ENCODE results near the gene ATAD3B. TPM values are rescaled to one million over a fixed set of nuclear protein-coding genes. Genes with fewer than 3 reads are reported as not detected.
"Not testable (repeated sequence)": the region's sequence is repeated elsewhere in the genome, so short reads cannot be mapped to it uniquely, and the experiment has no call there.

Gene ATAD3B
- total and polyA plus RNA-seq, 5 donors: 5.6 to 11.4 (median 8.3) TPM

DNA sequence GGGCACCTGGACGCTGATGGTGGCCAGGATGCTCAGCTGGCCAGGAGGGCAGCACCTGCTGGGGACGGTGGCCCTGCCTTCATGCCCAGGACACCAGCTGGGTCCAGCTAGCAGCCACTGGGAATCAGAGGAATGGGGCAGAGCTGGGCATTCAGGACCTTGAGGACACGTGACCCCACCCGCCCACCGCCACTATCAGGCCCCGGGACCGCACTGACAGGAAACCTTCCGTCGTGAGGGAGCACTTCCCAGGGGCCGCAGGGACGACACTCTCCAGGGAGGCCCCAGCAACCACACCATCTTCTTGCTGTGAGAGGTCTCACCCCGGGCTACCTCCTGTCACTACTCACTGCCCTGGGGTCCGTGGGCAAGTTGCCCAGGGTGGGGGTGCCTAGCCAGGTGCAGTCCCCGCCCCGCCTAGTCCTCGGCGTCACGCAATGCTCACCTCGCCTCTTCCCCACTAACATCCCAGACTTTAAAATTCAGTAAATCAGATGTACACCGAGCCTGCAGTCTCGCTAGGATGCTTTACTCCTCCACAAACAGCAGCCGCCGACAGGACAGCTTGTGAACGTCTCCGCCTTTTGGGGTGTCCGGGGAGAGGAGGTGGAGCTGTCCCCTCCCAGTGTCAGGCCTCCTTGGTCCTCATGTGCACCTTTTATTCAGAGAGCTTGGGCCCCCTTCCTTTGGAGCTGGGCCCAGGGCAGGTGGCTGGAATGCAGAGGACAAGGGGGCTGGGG is 31.1 kb upstream of the ATAD3B start:
- Histone ChIP-seq H3K27me3 (ENCODE audit: control insufficient read depth, insufficient read depth) (no peaks in the 10 kb centered on the region), H3K4me3 (ENCODE audit: low read length) (no peak overlapping the region), H3K9me3 (ENCODE audit: control insufficient read depth, low read length) (no peaks in the 10 kb centered on the region), H3K27ac (ENCODE audit: low read length) (no peak overlapping the region), H3K4me1 (ENCODE audit: control insufficient read depth, insufficient read depth, low read length) (no peaks in the 10 kb centered on the region)
- DNase-seq: peak in 2 of 3 donors; percentile 55 to 71
- intact Hi-C loops (cut with DNase I): loop anchor here in 1 of 4 donors (5.0 kb wide), 1 partner anchor 57 kb away; no protein-coding TSS in a partner anchor
- no peak for ATAC-seq
- whole genome bisulfite sequencing: 72% methylated on average over 26 of the region's 26 CpGs

DNA sequence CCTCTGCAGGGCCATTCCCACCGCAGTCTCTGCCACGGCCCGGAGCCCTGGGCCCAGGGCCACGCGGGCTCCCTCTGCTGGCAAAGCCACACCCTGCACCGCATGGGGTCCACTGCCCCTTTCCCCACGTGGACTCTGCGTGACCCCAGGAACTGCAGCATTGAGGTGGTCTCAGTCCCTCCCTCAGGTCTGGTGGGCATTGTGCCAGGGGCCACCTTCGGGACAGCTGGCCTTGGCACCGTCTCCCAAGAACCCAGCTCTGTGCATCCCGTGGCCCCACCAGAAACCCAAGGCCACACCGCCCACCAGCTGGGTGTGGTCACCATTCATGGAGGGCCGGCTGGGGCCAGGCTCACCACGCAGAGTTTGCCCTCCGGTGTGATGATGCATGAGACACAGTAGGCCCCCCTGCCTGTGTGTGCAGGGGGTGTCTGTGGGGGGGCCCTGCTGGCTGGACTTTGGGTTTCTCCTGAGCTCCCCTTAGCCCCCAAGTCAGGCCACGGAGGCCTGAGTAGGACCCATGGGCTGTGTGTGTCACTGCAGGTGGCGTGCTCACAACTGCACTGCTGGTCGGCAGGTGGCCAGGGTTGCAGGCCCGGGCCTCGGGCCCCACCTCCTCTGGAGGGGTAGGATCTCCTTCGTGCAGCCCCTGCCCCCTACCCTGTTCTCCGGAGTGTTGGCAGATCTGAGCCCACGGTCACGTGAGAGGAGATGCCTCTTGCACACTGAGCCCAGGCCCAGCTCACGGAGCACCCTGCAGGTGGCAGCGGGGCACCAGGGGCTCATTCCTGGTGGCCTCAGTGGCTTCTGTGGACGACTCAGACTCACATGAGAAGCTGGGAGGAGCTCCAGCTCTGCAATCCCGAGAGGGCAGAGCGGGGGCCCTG is 30.3 kb upstream of the ATAD3B start:
- no peaks in the 10 kb centered on the region for H3K9me3 ChIP-seq (ENCODE audit: control insufficient read depth, low read length)
- 43% methylated on average over 29 of the region's 29 CpGs for WGBS
- H3K4me1 ChIP-seq (ENCODE audit: control insufficient read depth, insufficient read depth, low read length): no peaks in the 10 kb centered on the region
- no peaks in the 10 kb centered on the region for H3K27me3 ChIP-seq (ENCODE audit: control insufficient read depth, insufficient read depth)
- ATAC-seq (peak; percentile 73 to 74), DNase-seq (peak; percentile 57 to 87 (median 83))
- intact Hi-C loops (cut with DNase I): loop anchor here in 1 of 4 donors (5.0 kb wide), 1 partner anchor 56 kb away; no protein-coding TSS in a partner anchor
- H3K4me3 ChIP-seq (ENCODE audit: low read length): no peak overlapping the region
- no peak overlapping the region for H3K27ac ChIP-seq (ENCODE audit: low read length)

GRCh38 chr1:1442069-1442770 is 29.3 kb upstream of the ATAD3B start:
- ATAC-seq (peak in 1 of 2 donors; percentile 9), DNase-seq (peak in 2 of 3 donors; percentile 44 to 67)
- Histone ChIP-seq H3K27me3 (ENCODE audit: control insufficient read depth, insufficient read depth) (no peaks in the 10 kb centered on the region), H3K4me3 (ENCODE audit: low read length) (no peak overlapping the region), H3K9me3 (ENCODE audit: control insufficient read depth, low read length) (no peaks in the 10 kb centered on the region), H3K27ac (ENCODE audit: low read length) (no peak overlapping the region), H3K4me1 (ENCODE audit: control insufficient read depth, insufficient read depth, low read length) (no peaks in the 10 kb centered on the region)
- intact Hi-C loops (cut with DNase I): loop anchor here in 1 of 4 donors (5.0 kb wide), 1 partner anchor 55 kb away; no protein-coding TSS in a partner anchor
- WGBS: 81% methylated on average over 32 of the region's 32 CpGs

- WGBS: 90% methylated on average over 19 of the region's 19 CpGs
- intact Hi-C loops (cut with DNase I); ATAC-seq; H3K27me3 ChIP-seq (ENCODE audit: control insufficient read depth, insufficient read depth); H3K27ac ChIP-seq (ENCODE audit: low read length); H3K4me3 ChIP-seq (ENCODE audit: low read length); H3K9me3 ChIP-seq (ENCODE audit: control insufficient read depth, low read length); H3K4me1 ChIP-seq (ENCODE audit: control insufficient read depth, insufficient read depth, low read length): not testable (repeated sequence)
- peak in 1 of 3 donors; percentile 24 for DNase-seq
These were observed 24.9 kb upstream of the ATAD3B start for GRCh38 chr1:1446631-1447030.

GRCh38 chr1:1449099-1449739 is 22.3 kb upstream of the ATAD3B start, which contains the start of gene ATAD3C:
ATAD3C (plus strand) TSS chr1:1449689; CDS start chr1:1450684, 995 bp downstream.
- Histone ChIP-seq H3K27me3 (ENCODE audit: control insufficient read depth, insufficient read depth) (no peaks in the 10 kb centered on the region), H3K27ac (ENCODE audit: low read length) (no peak within 1 kb of the TSS), H3K4me3 (ENCODE audit: low read length) (no peak within 1 kb of the TSS), H3K4me1 (ENCODE audit: control insufficient read depth, insufficient read depth, low read length) (no peaks in the 10 kb centered on the region), H3K9me3 (ENCODE audit: control insufficient read depth, low read length) (no peaks in the 10 kb centered on the region)
- intact Hi-C loops (cut with DNase I): no loop called here
- DNase-seq (no peak), ATAC-seq (no peak)
- WGBS: 77% methylated on average over 6 of the region's 6 CpGs

GRCh38 chr1:1450616-1451015 is 20.9 kb upstream of the ATAD3B start:
- peak in 1 of 3 donors; percentile 23 for DNase-seq
- ATAC-seq; H3K4me1 ChIP-seq (ENCODE audit: control insufficient read depth, insufficient read depth, low read length); H3K27ac ChIP-seq (ENCODE audit: low read length); intact Hi-C loops (cut with DNase I); H3K9me3 ChIP-seq (ENCODE audit: control insufficient read depth, low read length); H3K27me3 ChIP-seq (ENCODE audit: control insufficient read depth, insufficient read depth); H3K4me3 ChIP-seq (ENCODE audit: low read length): not testable (repeated sequence)
- 83% methylated on average over 22 of the region's 22 CpGs for WGBS

GRCh38 chr1:1451696-1452364 is 19.7 kb upstream of the ATAD3B start:
- intact Hi-C loops (cut with DNase I): no loop called here
- H3K4me1 ChIP-seq (ENCODE audit: control insufficient read depth, insufficient read depth, low read length): no peaks in the 10 kb centered on the region
- ATAC-seq: no peak
- no peak overlapping the region for H3K27ac ChIP-seq (ENCODE audit: low read length)
- H3K9me3 ChIP-seq (ENCODE audit: control insufficient read depth, low read length): no peaks in the 10 kb centered on the region
- no peak overlapping the region for H3K4me3 ChIP-seq (ENCODE audit: low read length)
- no peaks in the 10 kb centered on the region for H3K27me3 ChIP-seq (ENCODE audit: control insufficient read depth, insufficient read depth)
- 88% methylated on average over 26 of the region's 26 CpGs for WGBS
- DNase-seq: peak in 2 of 3 donors; percentile 37 to 42

DNA sequence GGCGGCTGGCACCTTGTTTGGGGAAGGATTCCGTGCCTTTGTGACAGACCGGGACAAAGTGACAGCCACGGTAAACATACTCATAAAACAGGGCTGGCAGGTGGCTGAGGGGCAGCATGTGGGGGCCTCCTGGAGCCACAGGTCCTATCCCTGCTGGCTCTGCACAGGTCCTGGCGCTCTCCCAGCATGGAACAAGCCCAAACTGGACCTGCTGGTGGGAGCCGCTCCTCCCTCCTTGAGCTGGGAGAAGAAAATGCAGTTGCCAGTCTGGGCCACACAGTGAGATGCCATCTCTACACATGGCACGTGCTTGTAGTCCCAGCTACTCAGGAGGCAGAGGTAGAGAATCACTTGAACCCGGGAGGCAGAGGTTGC is 19.2 kb upstream of the ATAD3B start:
- H3K27me3 ChIP-seq (ENCODE audit: control insufficient read depth, insufficient read depth); H3K4me1 ChIP-seq (ENCODE audit: control insufficient read depth, insufficient read depth, low read length); H3K9me3 ChIP-seq (ENCODE audit: control insufficient read depth, low read length); ATAC-seq; H3K4me3 ChIP-seq (ENCODE audit: low read length); H3K27ac ChIP-seq (ENCODE audit: low read length); DNase-seq; intact Hi-C loops (cut with DNase I): not testable (repeated sequence)
- WGBS: 83% methylated on average over 8 of the region's 8 CpGs

- DNase-seq: peak in 1 of 3 donors; percentile 24
- no peak overlapping the region for H3K4me3 ChIP-seq (ENCODE audit: low read length)
- intact Hi-C loops (cut with DNase I): no loop called here
These were observed 18.7 kb upstream of the ATAD3B start for GRCh38 chr1:1452882-1453281.

More at GRCh38 chr1:1452882-1453281, 18.7 kb upstream of the ATAD3B start:
- H3K27ac ChIP-seq (ENCODE audit: low read length): no peak overlapping the region
- H3K27me3 ChIP-seq (ENCODE audit: control insufficient read depth, insufficient read depth): no peaks in the 10 kb centered on the region
- no peaks in the 10 kb centered on the region for H3K4me1 ChIP-seq (ENCODE audit: control insufficient read depth, insufficient read depth, low read length)
- no peaks in the 10 kb centered on the region for H3K9me3 ChIP-seq (ENCODE audit: control insufficient read depth, low read length)
- no peak for ATAC-seq
- WGBS: 90% methylated on average over 16 of the region's 16 CpGs

Data from right cardiac atrium (tissue), 5 donors.